GM13977 (cell line): ENCODE results near the gene SLC25A43.
"Not testable (repeated sequence)": the region's sequence is repeated elsewhere in the genome, so short reads cannot be mapped to it uniquely, and the experiment has no call there.

Experiments used
- DNase-seq: peaks from one replicate; pipeline ENCODE4 v3.0.0; 2012; ENCODE audit warnings: low spot score
- in situ Hi-C: fragments of 300-500 bp; cut with MboI; formaldehyde crosslinking; loops from one replicate; pipeline ENCODE4 v1.12.0; 2022; ENCODE audit warnings: low sequenced_read_pairs, low pct_unique_long_range_greater_than_20kb, mixed read lengths, inconsistent platforms; ENCODE audit not compliant: unreplicated experiment
- TF ChIP-seq, protein P1 (sequence below): IDR thresholded peaks from 2 replicates; pipeline ENCODE4 v1.5.1; 2012; ENCODE audit warnings: mild to moderate bottlenecking, control low read depth; ENCODE audit not compliant: insufficient read depth; ENCODE audit errors: extremely low read depth, missing control alignments

SLC25A43 gene

DNA sequence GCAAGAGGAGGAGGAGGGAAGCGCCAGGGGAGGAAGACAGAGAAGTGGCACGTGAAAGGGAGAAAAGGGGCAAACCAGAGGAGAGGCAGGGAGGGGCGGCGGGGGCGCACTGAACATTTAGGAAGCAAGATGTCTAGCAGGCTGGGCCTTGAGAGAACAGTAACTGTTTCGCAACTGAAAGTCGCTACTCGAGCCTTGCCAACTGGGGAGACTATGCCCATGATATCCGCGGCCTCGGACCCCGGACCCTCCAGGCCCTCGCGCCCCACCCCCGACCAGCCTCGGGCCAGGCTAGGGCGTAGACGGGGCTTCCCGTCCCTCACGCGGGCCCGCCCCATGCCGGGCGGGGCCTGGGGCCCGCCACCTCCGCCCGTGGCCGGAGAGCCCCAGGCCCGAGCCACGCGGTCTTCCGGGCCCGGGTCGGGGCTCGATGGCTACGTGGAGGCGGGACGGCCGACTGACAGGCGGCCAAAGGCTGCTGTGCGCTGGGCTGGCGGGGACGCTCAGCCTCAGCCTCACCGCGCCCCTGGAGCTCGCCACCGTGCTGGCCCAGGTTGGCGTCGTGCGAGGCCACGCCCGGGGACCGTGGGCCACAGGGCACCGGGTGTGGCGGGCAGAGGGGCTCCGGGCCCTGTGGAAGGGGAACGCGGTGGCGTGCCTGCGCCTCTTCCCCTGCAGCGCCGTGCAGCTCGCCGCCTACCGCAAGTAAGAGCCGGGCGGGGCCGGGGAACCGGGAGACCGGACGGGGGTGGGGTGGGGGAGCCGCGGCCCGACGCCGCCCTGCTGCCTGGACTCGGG is at the start of gene SLC25A43:
Gene SLC25A43, plus strand, starts transcription at position 363 of the 798 bp plus-strand sequence. Its CDS starts 68 bp downstream, at position 431.
- in situ Hi-C loops, result no loop called here
- TF ChIP-seq, protein P1, sequence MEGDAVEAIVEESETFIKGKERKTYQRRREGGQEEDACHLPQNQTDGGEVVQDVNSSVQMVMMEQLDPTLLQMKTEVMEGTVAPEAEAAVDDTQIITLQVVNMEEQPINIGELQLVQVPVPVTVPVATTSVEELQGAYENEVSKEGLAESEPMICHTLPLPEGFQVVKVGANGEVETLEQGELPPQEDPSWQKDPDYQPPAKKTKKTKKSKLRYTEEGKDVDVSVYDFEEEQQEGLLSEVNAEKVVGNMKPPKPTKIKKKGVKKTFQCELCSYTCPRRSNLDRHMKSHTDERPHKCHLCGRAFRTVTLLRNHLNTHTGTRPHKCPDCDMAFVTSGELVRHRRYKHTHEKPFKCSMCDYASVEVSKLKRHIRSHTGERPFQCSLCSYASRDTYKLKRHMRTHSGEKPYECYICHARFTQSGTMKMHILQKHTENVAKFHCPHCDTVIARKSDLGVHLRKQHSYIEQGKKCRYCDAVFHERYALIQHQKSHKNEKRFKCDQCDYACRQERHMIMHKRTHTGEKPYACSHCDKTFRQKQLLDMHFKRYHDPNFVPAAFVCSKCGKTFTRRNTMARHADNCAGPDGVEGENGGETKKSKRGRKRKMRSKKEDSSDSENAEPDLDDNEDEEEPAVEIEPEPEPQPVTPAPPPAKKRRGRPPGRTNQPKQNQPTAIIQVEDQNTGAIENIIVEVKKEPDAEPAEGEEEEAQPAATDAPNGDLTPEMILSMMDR, result no peak
- DNase-seq, result peak; percentile 86

DNA sequence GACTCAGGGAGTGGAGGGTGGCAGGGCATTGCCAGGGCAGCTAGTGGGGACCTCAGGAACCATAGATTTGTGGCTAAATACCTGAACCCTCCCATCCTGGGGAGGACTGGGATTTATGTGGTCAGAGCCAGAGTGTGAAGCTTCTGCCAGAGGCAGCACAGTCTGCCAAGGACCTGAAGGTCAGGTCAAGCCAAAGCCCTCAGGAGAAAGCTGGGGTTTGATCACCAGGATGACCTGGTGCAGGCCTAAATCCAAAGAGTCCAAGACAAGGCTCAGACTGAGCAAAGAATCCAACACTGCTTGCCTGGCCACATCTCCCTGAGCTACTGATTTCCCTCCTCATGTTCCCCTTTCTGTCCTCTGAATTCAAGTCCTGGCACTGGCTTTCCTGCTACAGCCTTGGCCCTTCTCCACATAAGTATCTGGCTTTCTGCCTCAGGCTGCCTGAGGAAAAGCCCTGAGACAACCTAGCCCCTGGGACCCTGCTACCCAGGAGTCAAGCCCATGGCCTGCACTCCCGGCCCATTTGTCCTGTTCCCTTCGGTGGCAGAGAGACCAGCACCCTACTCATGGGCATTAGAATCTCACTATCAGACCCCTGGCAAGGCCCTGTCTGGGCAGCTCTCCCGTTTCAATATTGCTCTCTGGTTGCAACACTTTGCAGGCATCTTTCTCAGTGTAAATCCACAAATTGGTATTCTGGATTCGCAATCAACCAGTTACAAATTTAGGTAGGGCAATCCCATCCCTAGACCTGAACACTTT is 39.3 kb upstream of the SLC25A43 start:
- TF ChIP-seq, protein P1, result no peak
- DNase-seq, result no peak
- in situ Hi-C loops, result no loop called here

DNA sequence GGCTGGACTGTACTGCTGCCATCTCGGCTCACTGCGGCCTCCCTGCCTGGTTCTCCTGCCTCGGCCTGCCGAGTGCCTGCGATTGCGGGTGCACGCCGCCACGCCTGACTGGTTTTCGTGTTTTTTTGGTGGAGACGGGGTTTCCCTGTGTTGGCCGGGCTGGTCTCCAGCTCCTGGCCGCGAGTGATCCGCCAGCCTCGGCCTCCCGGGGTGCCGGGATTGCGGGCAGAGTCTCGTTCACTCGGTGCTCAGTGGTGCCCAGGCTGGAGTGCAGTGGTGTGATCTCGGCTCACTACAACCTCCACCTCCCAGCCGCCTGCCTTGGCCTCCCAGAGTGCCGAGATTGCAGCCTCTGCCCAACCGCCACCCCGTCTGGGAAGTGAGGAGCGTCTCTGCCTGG is 37.7 kb upstream of the SLC25A43 start:
- DNase-seq, in situ Hi-C loops: not testable (repeated sequence)

DNA sequence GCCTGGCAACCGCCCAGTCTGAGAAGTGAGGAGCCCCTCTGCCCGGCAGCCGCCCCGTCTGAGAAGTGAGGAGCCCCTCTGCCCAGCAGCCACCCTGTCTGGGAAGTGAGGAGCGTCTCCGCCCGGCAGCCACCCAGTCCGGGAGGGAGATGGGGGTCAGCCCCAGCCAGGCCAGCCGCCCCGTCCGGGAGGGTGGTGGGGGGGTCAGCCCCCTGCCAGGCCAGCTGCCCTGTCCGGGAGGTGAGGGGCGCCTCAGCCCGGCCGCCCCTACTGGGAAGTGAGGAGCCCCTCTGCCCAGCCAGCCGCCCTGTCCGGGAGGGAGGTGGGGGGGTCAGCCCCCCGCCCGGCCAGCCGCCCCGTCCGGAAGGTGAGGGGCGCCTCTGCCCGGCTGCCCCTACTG is 37.1 kb upstream of the SLC25A43 start:
- in situ Hi-C loops, DNase-seq: not testable (repeated sequence)

DNA sequence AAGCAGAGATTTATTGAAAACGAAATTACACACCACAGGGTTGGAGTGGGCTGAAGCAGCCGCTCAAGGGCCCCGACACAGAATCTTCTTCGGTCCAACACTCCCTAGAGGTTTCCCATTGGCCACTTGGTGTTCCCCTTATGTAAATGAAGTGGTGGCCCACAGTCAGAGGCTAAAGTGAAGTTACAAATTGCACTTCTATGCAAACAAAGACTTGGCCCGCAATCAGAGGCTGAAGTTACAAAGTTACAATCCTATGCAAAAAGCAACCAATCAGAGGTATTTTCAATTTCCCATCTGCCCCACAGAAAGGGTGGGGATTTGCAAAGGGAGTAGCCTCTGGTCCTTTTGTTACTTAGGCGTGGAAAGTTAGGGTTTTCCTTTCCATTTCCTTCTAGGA is 35.7 kb upstream of the SLC25A43 start:
- in situ Hi-C loops, result no loop called here
- TF ChIP-seq, protein P1, result no peak
- no peak for DNase-seq

DNA sequence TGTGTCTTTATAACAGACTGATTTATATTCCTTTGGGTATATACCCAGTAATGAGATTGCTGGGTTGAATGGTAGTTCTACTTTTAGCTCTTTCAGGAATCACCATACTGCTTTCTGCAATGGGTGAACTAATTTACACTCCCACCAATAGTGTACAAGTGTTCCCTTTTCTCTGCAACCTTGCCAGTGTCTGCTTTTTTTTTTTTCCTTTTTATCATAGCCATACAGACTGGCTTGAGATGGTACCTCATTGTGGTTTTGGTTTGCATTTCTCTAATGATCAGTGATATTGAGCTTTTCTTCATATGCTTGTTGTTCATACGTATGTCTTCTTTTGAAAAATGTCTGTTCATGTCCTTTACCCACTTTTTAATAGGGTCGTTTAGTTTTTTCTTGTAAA is 27.3 kb upstream of the SLC25A43 start:
- in situ Hi-C loops, DNase-seq: not testable (repeated sequence)

DNA sequence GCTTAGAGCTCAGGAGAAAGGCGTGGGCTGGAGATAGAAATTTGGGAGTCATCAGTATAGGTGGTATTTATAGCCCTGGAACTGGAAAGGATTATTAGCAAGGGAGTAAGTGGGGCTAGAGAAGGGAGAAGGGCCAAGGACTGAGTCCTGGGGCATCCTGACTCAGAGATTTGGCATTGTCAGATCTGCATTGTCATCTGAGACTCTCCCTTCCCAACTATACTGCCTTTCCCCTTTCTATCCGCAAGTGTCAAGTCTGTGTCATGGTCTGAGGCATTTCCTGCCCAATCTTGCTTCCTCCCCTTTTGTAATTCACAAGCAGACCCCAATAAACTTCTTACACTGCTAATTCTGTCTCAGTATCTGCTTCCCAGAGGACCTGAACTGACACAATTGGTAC is 24.4 kb upstream of the SLC25A43 start:
- in situ Hi-C loops, result no loop called here
- no peak for DNase-seq
- TF ChIP-seq, protein P1, result no peak

DNA sequence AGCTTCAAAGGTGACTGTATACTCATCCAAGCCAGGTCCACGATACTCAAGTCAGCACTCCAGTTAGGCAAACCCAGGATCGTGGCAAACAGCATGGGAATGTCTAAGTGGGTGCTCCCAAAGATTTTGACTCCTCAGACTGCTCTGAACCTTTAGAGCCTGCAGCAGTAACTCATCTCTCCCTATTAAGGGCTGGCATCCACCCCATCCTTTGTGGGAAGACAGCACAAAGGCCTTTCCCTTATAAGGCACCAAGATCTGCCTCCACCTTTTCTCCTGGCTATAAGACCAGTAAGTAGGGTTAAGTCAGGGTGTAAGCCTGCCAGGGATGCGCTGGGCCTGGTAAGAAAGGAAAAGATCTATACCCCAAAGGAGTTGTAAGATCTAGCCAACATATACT is 23.6 kb upstream of the SLC25A43 start:
- in situ Hi-C loops, result no loop called here
- TF ChIP-seq, protein P1, result no peak
- no peak for DNase-seq
